Osteocyte (in vitro differentiated cells): ENCODE results near the gene PLXNC1. TPM values are rescaled to one million over a fixed set of nuclear protein-coding genes. Genes with fewer than 3 reads are reported as not detected.

Experiments used
- DNase-seq: peaks from one replicate; pipeline ENCODE4 v3.0.0; 2021; ENCODE audit warnings: mixed read lengths; ENCODE audit not compliant: unreplicated experiment; ENCODE audit errors: extremely low spot score
- H3K27ac Mint-ChIP-seq: one replicate; pipeline ENCODE4 v1.8.0; 2021; ENCODE audit warnings: mild to moderate bottlenecking, mixed read lengths; ENCODE audit not compliant: unreplicated experiment
- H3K27me3 Mint-ChIP-seq: one replicate; pipeline ENCODE4 v1.8.0; 2021; ENCODE audit warnings: mixed read lengths; ENCODE audit not compliant: unreplicated experiment
- H3K36me3 Mint-ChIP-seq: one replicate; pipeline ENCODE4 v1.8.0; 2021; ENCODE audit warnings: mixed read lengths; ENCODE audit not compliant: unreplicated experiment
- H3K4me1 Mint-ChIP-seq: one replicate; pipeline ENCODE4 v1.8.0; 2021; ENCODE audit warnings: mixed read lengths; ENCODE audit not compliant: unreplicated experiment
- H3K4me3 Mint-ChIP-seq: one replicate; pipeline ENCODE4 v1.8.0; 2021; ENCODE audit warnings: mild to moderate bottlenecking, moderate library complexity, mixed read lengths; ENCODE audit not compliant: unreplicated experiment
- H3K9me3 Mint-ChIP-seq: one replicate; pipeline ENCODE4 v1.8.0; 2021; ENCODE audit warnings: mixed read lengths; ENCODE audit not compliant: unreplicated experiment
- CTCF ChIP-seq: fragments of 200-600 bp; sonication (generic); IDR thresholded peaks from 2 replicates; pipeline ENCODE4 v1.5.0; 2021; ENCODE audit warnings: antibody characterized with exemption, mild to moderate bottlenecking, moderate library complexity
- total RNA-seq: library from RNA; stranded (reverse); gene quantifications from 2 replicates; pipeline ENCODE4 v1.2.1, GENCODE V29; 2021

The PLXNC1 gene
- total RNA-seq, 1 donor from 2014 or later, result 0.32 TPM

- no peak overlapping the region for H3K27ac Mint-ChIP-seq
- peaks cover 42% of the 10 kb centered on the region for H3K36me3 Mint-ChIP-seq
- no peak for DNase-seq
- H3K4me3 Mint-ChIP-seq, result no peak overlapping the region
- H3K4me1 Mint-ChIP-seq, result no peaks in the 10 kb centered on the region
- H3K27me3 Mint-ChIP-seq, result no peaks in the 10 kb centered on the region
- H3K9me3 Mint-ChIP-seq, result peaks cover 38% of the 10 kb centered on the region
- no peak for TF ChIP-seq CTCF
Observed at GRCh38 chr12:94322346-94322745, 174.0 kb downstream of the PLXNC1 start.

- Mint-ChIP-seq H3K4me3 (no peak overlapping the region), H3K36me3 (peaks cover 34% of the 10 kb centered on the region), H3K27ac (no peak overlapping the region), H3K9me3 (peaks cover 4% of the 10 kb centered on the region), H3K27me3 (no peaks in the 10 kb centered on the region), H3K4me1 (no peaks in the 10 kb centered on the region)
- no peak for DNase-seq
- no peak for TF ChIP-seq CTCF
Observed at GRCh38 chr12:94326234-94326633, 177.9 kb downstream of the PLXNC1 start.

- DNase-seq, result no peak
- peaks cover 4% of the 10 kb centered on the region for H3K9me3 Mint-ChIP-seq
- H3K4me1 Mint-ChIP-seq, result no peaks in the 10 kb centered on the region
- no peak overlapping the region for H3K27ac Mint-ChIP-seq
- no peak for TF ChIP-seq CTCF
- peaks cover 32% of the 10 kb centered on the region for H3K36me3 Mint-ChIP-seq
- H3K4me3 Mint-ChIP-seq, result no peak overlapping the region
- H3K27me3 Mint-ChIP-seq, result no peaks in the 10 kb centered on the region
Observed at GRCh38 chr12:94326727-94327126, 178.3 kb downstream of the PLXNC1 start.

GRCh38 chr12:94327809-94328208, 179.4 kb downstream of the PLXNC1 start:
- Mint-ChIP-seq H3K9me3 (peaks cover 4% of the 10 kb centered on the region), H3K27ac (no peak overlapping the region), H3K36me3 (peaks cover 33% of the 10 kb centered on the region), H3K4me3 (no peak overlapping the region), H3K4me1 (no peaks in the 10 kb centered on the region), H3K27me3 (no peaks in the 10 kb centered on the region)
- no peak for DNase-seq
- no peak for TF ChIP-seq CTCF

GRCh38 chr12:94329366-94329765, 181.0 kb downstream of the PLXNC1 start:
- Mint-ChIP-seq H3K9me3 (no peaks in the 10 kb centered on the region), H3K27me3 (no peaks in the 10 kb centered on the region), H3K27ac (no peak overlapping the region), H3K4me1 (no peaks in the 10 kb centered on the region), H3K36me3 (peaks cover 25% of the 10 kb centered on the region), H3K4me3 (no peak overlapping the region)
- no peak for DNase-seq
- TF ChIP-seq CTCF, result peak; percentile 24
